HL-60 (cell line): ENCODE measurements around the gene AKR1D1.

ENCODE experiments used
- POLR2AphosphoS5 ChIP-seq: IDR thresholded peaks from 2 replicates; pipeline ENCODE4 v1.6.1; 2012; ENCODE audit warnings: low read depth
- TF ChIP-seq, protein P1 (sequence below): IDR thresholded peaks from one replicate; pipeline ENCODE4 v1.5.1; 2011; ENCODE audit warnings: low read length, control low read depth, inconsistent platforms; ENCODE audit not compliant: insufficient read depth

DNA sequence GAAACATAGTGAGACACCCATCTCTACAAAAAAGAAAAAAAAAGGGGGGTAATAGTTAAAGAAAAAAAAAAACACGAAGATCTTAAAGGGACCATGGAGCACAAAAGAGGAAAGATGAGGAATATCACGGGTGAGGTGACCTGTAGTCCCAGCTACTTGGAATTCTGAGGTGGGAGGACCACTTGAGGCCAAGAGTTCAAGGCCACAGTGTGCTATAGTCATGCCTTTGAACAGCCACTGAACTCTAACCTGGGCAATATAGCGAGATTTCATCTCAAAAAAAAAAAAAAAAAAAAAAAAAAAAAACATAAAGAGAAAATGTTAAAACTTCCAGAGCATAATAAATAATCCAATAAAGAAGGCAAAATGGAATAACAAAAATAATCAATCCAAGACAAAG is 23.6 kb downstream of the AKR1D1 start:
- TF ChIP-seq, protein P1, sequence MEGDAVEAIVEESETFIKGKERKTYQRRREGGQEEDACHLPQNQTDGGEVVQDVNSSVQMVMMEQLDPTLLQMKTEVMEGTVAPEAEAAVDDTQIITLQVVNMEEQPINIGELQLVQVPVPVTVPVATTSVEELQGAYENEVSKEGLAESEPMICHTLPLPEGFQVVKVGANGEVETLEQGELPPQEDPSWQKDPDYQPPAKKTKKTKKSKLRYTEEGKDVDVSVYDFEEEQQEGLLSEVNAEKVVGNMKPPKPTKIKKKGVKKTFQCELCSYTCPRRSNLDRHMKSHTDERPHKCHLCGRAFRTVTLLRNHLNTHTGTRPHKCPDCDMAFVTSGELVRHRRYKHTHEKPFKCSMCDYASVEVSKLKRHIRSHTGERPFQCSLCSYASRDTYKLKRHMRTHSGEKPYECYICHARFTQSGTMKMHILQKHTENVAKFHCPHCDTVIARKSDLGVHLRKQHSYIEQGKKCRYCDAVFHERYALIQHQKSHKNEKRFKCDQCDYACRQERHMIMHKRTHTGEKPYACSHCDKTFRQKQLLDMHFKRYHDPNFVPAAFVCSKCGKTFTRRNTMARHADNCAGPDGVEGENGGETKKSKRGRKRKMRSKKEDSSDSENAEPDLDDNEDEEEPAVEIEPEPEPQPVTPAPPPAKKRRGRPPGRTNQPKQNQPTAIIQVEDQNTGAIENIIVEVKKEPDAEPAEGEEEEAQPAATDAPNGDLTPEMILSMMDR, result no peak
- no peak for TF ChIP-seq POLR2AphosphoS5
